IMR-90 (cell line): ENCODE measurements around the gene RFX4. TPM values are rescaled to one million over a fixed set of nuclear protein-coding genes. Genes with fewer than 3 reads are reported as not detected.

ENCODE experiments used
- ATAC-seq: fragments of 200-7000 bp; cut with Tn5 transposase; 2 replicates; pipeline ENCODE4 v1.9.1; 2020; ENCODE audit warnings: low read depth, mild to moderate bottlenecking, moderate library complexity
- BruUV-seq: library from RNA; stranded (reverse); fragments of 400-500 nt; replicated peaks from 2 replicates; lab custom pipeline; 2021; lab: Mats Ljungman, UMichigan
- CTCF ChIA-PET: fragments of 300-600 bp; formaldehyde crosslinking; extraction: SDS; loops from one replicate; lab custom pipeline; 2021; ENCODE audit warnings: antibody characterized with exemption; lab: Yijun Ruan, JAX
- POLR2A ChIA-PET: fragments of 300-600 bp; sonication (Branson Sonifier 250); formaldehyde crosslinking; loops from one replicate; lab custom pipeline; 2022; ENCODE audit warnings: antibody characterized with exemption; ENCODE audit not compliant: unreplicated experiment; lab: Charles Lee
- DNase-seq: peaks from one replicate; pipeline ENCODE4 v3.0.0; 2013
- H2AFZ ChIP-seq: replicated peaks from 2 replicates; pipeline ENCODE3; 2013; ENCODE audit warnings: low read length, mild to moderate bottlenecking; ENCODE audit not compliant: poor library complexity
- H2AK5ac ChIP-seq: 2 replicates; pipeline ENCODE4 v1.6.1; 2013; ENCODE audit warnings: low read depth, low read length, inconsistent platforms
- H2AK9ac ChIP-seq: replicated peaks from 2 replicates; pipeline ENCODE3; 2013; ENCODE audit warnings: mild to moderate bottlenecking, low read depth, low read length, moderate library complexity; ENCODE audit not compliant: poor library complexity
- H2BK120ac ChIP-seq: 2 replicates; pipeline ENCODE4 v1.6.1; 2013; ENCODE audit warnings: low read depth, low read length, inconsistent platforms
- H2BK15ac ChIP-seq: 3 replicates; pipeline ENCODE4 v1.6.1; 2013; ENCODE audit warnings: low read depth, low read length, inconsistent platforms
- H2BK20ac ChIP-seq: 2 replicates; pipeline ENCODE4 v1.6.1; 2013; ENCODE audit warnings: low read depth, mild to moderate bottlenecking, inconsistent platforms, low read length, moderate library complexity
- H2BK5ac ChIP-seq: 2 replicates; pipeline ENCODE4 v1.6.1; 2013; ENCODE audit warnings: mild to moderate bottlenecking, low read depth, low read length, inconsistent platforms; ENCODE audit not compliant: poor library complexity, severe bottlenecking
- H3K14ac ChIP-seq: replicated peaks from 2 replicates; pipeline ENCODE4 v1.6.1; 2013; ENCODE audit warnings: low read depth, low read length, inconsistent platforms
- H3K18ac ChIP-seq: 2 replicates; pipeline ENCODE4 v1.6.1; 2013; ENCODE audit warnings: low read depth, low read length, control low read depth
- H3K23ac ChIP-seq: 2 replicates; pipeline ENCODE4 v1.6.1; 2013; ENCODE audit warnings: low read depth, low read length, inconsistent platforms
- H3K27ac ChIP-seq: 2 replicates; pipeline ENCODE4 v1.5.1; 2013; ENCODE audit warnings: mild to moderate bottlenecking, control low read depth, low read length; ENCODE audit not compliant: insufficient read depth
- H3K27me3 ChIP-seq: 2 replicates; pipeline ENCODE4 v1.6.1; 2013; ENCODE audit warnings: low read length; ENCODE audit not compliant: control insufficient read depth, insufficient read depth
- H3K36me3 ChIP-seq: 2 replicates; pipeline ENCODE4 v1.6.1; 2013; ENCODE audit warnings: low read length, mixed read lengths; ENCODE audit not compliant: control insufficient read depth, insufficient read depth
- H3K4ac ChIP-seq: 2 replicates; pipeline ENCODE4 v1.6.1; 2013; ENCODE audit warnings: low read depth, low read length, inconsistent platforms
- H3K4me1 ChIP-seq: 2 replicates; pipeline ENCODE4 v1.6.1; 2013; ENCODE audit warnings: low read length, mixed read lengths; ENCODE audit not compliant: control insufficient read depth, insufficient read depth
- H3K4me2 ChIP-seq: 2 replicates; pipeline ENCODE4 v1.6.1; 2013; ENCODE audit warnings: low read depth, mild to moderate bottlenecking, control low read depth, low read length, moderate library complexity
- H3K4me3 ChIP-seq: 2 replicates; pipeline ENCODE4 v1.5.1; 2013; ENCODE audit warnings: low read depth, mild to moderate bottlenecking, control low read depth, low read length, moderate library complexity; ENCODE audit not compliant: insufficient read depth
- H3K56ac ChIP-seq: 2 replicates; pipeline ENCODE4 v1.6.1; 2013; ENCODE audit warnings: low read length, inconsistent platforms; ENCODE audit not compliant: insufficient read depth; ENCODE audit errors: extremely low read depth
- H3K79me1 ChIP-seq, 2 experiments: 2 replicates each; pipeline ENCODE4 v1.6.1; 2013; ENCODE audit warnings: low read length in 2 of 2, inconsistent platforms in 1 of 2, low read depth in 1 of 2
- H3K9ac ChIP-seq: 2 replicates; pipeline ENCODE4 v1.6.1; 2013; ENCODE audit warnings: low read depth, low read length, control low read depth
- H3K9me1 ChIP-seq: 2 replicates; pipeline ENCODE4 v1.6.1; 2013; ENCODE audit warnings: low read length, inconsistent platforms; ENCODE audit not compliant: insufficient read depth
- H3K9me3 ChIP-seq: 2 replicates; pipeline ENCODE4 v1.6.1; 2013; ENCODE audit warnings: low read length; ENCODE audit not compliant: control insufficient read depth, insufficient read depth
- H4K20me1 ChIP-seq: 2 replicates; pipeline ENCODE4 v1.6.1; 2013; ENCODE audit warnings: low read length, inconsistent platforms; ENCODE audit not compliant: insufficient read depth
- H4K5ac ChIP-seq: 2 replicates; pipeline ENCODE4 v1.6.1; 2013; ENCODE audit warnings: mild to moderate bottlenecking, low read depth, low read length, control low read depth
- H4K8ac ChIP-seq, 2 experiments: 2 replicates each; pipeline ENCODE4 v1.6.1; 2013; ENCODE audit warnings: low read depth in 2 of 2, low read length in 2 of 2, control low read depth in 1 of 2, inconsistent platforms in 1 of 2
- H4K91ac ChIP-seq: 2 replicates; pipeline ENCODE4 v1.6.1; 2013; ENCODE audit warnings: low read depth, low read length, inconsistent platforms; ENCODE audit not compliant: insufficient read depth
- BHLHE40 ChIP-seq: fragments of 150-350 bp; IDR thresholded peaks from 2 replicates; pipeline ENCODE4 v1.6.1; 2016; ENCODE audit warnings: mild to moderate bottlenecking, low read depth, low read length
- CEBPB ChIP-seq: IDR thresholded peaks from 2 replicates; pipeline ENCODE4 v1.6.1; 2012; ENCODE audit warnings: low read depth, low read length, improper control_type of control experiment
- CHD1 ChIP-seq: IDR thresholded peaks from 2 replicates; pipeline ENCODE4 v1.6.1; 2012; ENCODE audit warnings: low read depth, low read length, improper control_type of control experiment
- CTCF ChIP-seq: conservative IDR thresholded peaks from 2 replicates; pipeline ENCODE4 v1.5.1; 2012; ENCODE audit warnings: mild to moderate bottlenecking, low read depth, low read length, improper control_type of control experiment
- ELK1 ChIP-seq: fragments of 150-350 bp; IDR thresholded peaks from 2 replicates; pipeline ENCODE4 v1.6.1; 2016; ENCODE audit warnings: low read depth, mild to moderate bottlenecking, low read length, moderate library complexity, borderline replicate concordance
- FOS ChIP-seq: fragments of 150-350 bp; IDR thresholded peaks from 2 replicates; pipeline ENCODE4 v1.6.1; 2016; ENCODE audit warnings: low read depth, low read length
- MAFK ChIP-seq: IDR thresholded peaks from 2 replicates; pipeline ENCODE4 v1.6.1; 2012; ENCODE audit warnings: low read depth, low read length, improper control_type of control experiment
- MAZ ChIP-seq: IDR thresholded peaks from 2 replicates; pipeline ENCODE4 v1.6.1; 2012; ENCODE audit warnings: low read depth, mild to moderate bottlenecking, low read length, improper control_type of control experiment, moderate library complexity, borderline replicate concordance
- MXI1 ChIP-seq: IDR thresholded peaks from 2 replicates; pipeline ENCODE4 v1.6.1; 2012; ENCODE audit warnings: low read depth, mild to moderate bottlenecking, low read length, moderate library complexity, borderline replicate concordance
- NFE2L2 ChIP-seq: fragments of 150-350 bp; IDR thresholded peaks from 2 replicates; pipeline ENCODE4 v1.6.1; 2016; ENCODE audit warnings: low read depth, mild to moderate bottlenecking, low read length
- POLR2A ChIP-seq: IDR thresholded peaks from 2 replicates; pipeline ENCODE4 v1.6.1; 2012; ENCODE audit warnings: mild to moderate bottlenecking, low read depth, low read length
- RAD21 ChIP-seq: IDR thresholded peaks from 2 replicates; pipeline ENCODE4 v1.6.1; 2012; ENCODE audit warnings: low read length, improper control_type of control experiment
- RCOR1 ChIP-seq: IDR thresholded peaks from 2 replicates; pipeline ENCODE4 v1.6.1; 2012; ENCODE audit warnings: mild to moderate bottlenecking, low read length, improper control_type of control experiment; ENCODE audit not compliant: insufficient replicate concordance
- RFX5 ChIP-seq: IDR thresholded peaks from 2 replicates; pipeline ENCODE4 v1.8.0; 2012; ENCODE audit warnings: low read depth, mild to moderate bottlenecking, low read length, moderate library complexity
- SMC3 ChIP-seq: fragments of 150-350 bp; IDR thresholded peaks from 2 replicates; pipeline ENCODE4 v1.6.1; 2016; ENCODE audit warnings: low read depth, mild to moderate bottlenecking, antibody characterized with exemption, low read length, moderate library complexity
- USF2 ChIP-seq: fragments of 150-350 bp; IDR thresholded peaks from 2 replicates; pipeline ENCODE4 v1.6.1; 2017; ENCODE audit warnings: mild to moderate bottlenecking, antibody characterized with exemption, low read length, low read depth
- WGBS, 2 experiments: methylation state at CpG; one replicate each; pipeline versions ENCODE4 v1.1.5 to v1.1.7; 2013; ENCODE audit warnings: missing lambda C conversion rate in 2 of 2; ENCODE audit not compliant: insufficient read length in 1 of 2; ENCODE audit errors: extremely low coverage in 2 of 2; 5-methylcytosine and 5-hydroxymethylcytosine counted together
- dilution Hi-C: fragments of 300-500 bp; cut with HindIII; formaldehyde crosslinking; loops from one replicate; pipeline ENCODE4 v1.14.3; 2018; ENCODE audit warnings: low sequenced_read_pairs; ENCODE audit not compliant: unreplicated experiment
- in situ Hi-C: fragments of 300-500 bp; cut with MboI; formaldehyde crosslinking; loops from 3 replicates; pipeline ENCODE4 v1.14.3; 2019; ENCODE audit warnings: low sequenced_read_pairs, inconsistent platforms, mixed read lengths
- intact Hi-C: fragments of 100-400 bp; cut with micrococcal nuclease; formaldehyde crosslinking; loops from 2 replicates; pipeline ENCODE4 v1.10.0; 2022
- polyA plus RNA-seq, 3 experiments: library from polyadenylated mRNA; depleted of rRNA; stranded (reverse); fragments of >200 nt; gene quantifications; 2 replicates each; pipeline ENCODE4 v1.2.3, GENCODE V29; 2012; ENCODE audit warnings: low replicate concordance in 1 of 3
- total RNA-seq: library from RNA; depleted of rRNA; stranded (reverse); fragments of >200 nt; gene quantifications from 2 replicates; pipeline ENCODE4 v1.2.3, GENCODE V29; 2012

RFX4 gene
- total and polyA plus RNA-seq, 2 of the 4 experiments (the other 2 are of a cell fraction): not detected

GRCh38 chr12:106747973-106748436 lies 165.2 kb downstream of the RFX4 start:
- no peak overlapping the region for H3K14ac ChIP-seq
- H4K20me1 ChIP-seq: no peaks in the 10 kb centered on the region
- no peaks in the 10 kb centered on the region for H3K9me1 ChIP-seq
- no peak for ATAC-seq
- no peak overlapping the region for H3K4ac ChIP-seq
- no TSS peak for BruUV-seq
- H4K5ac ChIP-seq: no peak overlapping the region
- in situ Hi-C loops (no loop called here), dilution Hi-C loops (no loop called here), intact Hi-C loops (no loop called here)
- H2AK9ac ChIP-seq: no peak overlapping the region
- H3K27ac ChIP-seq: no peak overlapping the region
- H3K4me3 ChIP-seq: no peak overlapping the region
- peaks cover 9% of the 10 kb centered on the region for H3K27me3 ChIP-seq
- no peak for DNase-seq
- H4K91ac ChIP-seq: no peak overlapping the region
- no peak overlapping the region for H3K9ac ChIP-seq
- no peak overlapping the region for H2BK120ac ChIP-seq
- no peak overlapping the region for H3K23ac ChIP-seq
- no peaks in the 10 kb centered on the region for H3K79me1 ChIP-seq
- H2AFZ ChIP-seq: no peak overlapping the region
- TF ChIP-seq CEBPB (no peak), NFE2L2 (no peak), USF2 (no peak), BHLHE40 (no peak), FOS (no peak), SMC3 (no peak), POLR2A (no peak), MAZ (no peak), RCOR1 (no peak), ELK1 (no peak), CHD1 (no peak), MAFK (no peak), MXI1 (no peak), RAD21 (no peak), RFX5 (no peak), CTCF (no peak)
- no peak overlapping the region for H4K8ac ChIP-seq
- no peaks in the 10 kb centered on the region for H3K9me3 ChIP-seq
- no peak overlapping the region for H2AK5ac ChIP-seq
- ChIA-PET POLR2A (no interaction called here), CTCF (no interaction called here)
- no peak overlapping the region for H3K56ac ChIP-seq
- H2BK20ac ChIP-seq: no peak overlapping the region
- no peaks in the 10 kb centered on the region for H3K36me3 ChIP-seq
- no CpG with 5 or more reads among the region's 3 CpGs for WGBS, 2 experiments
- no peak overlapping the region for H3K4me2 ChIP-seq
- H3K4me1 ChIP-seq: no peaks in the 10 kb centered on the region
- H3K18ac ChIP-seq: no peak overlapping the region
- H2BK15ac ChIP-seq: no peak overlapping the region
- H2BK5ac ChIP-seq: no peak overlapping the region
